ENCODE data around the gene EIF3L. TPM values are rescaled to one million over a fixed set of nuclear protein-coding genes. Genes with fewer than 3 reads are reported as not detected.
A peak's percentile ranks its signal among the peaks of the same experiment; 100 is the strongest.

EIF3L gene
- total RNA-seq, 1 donor from 2014 or later, result 732 TPM

- no peaks in the 10 kb centered on the region for H3K9me3 Mint-ChIP-seq (ENCODE audit: unreplicated experiment)
- peaks cover 40% of the 10 kb centered on the region for H3K36me3 Mint-ChIP-seq (ENCODE audit: low read depth, unreplicated experiment)
- H3K4me3 Mint-ChIP-seq (ENCODE audit: unreplicated experiment), result peak overlapping the region; percentile 43
- TF ChIP-seq, protein P1, sequence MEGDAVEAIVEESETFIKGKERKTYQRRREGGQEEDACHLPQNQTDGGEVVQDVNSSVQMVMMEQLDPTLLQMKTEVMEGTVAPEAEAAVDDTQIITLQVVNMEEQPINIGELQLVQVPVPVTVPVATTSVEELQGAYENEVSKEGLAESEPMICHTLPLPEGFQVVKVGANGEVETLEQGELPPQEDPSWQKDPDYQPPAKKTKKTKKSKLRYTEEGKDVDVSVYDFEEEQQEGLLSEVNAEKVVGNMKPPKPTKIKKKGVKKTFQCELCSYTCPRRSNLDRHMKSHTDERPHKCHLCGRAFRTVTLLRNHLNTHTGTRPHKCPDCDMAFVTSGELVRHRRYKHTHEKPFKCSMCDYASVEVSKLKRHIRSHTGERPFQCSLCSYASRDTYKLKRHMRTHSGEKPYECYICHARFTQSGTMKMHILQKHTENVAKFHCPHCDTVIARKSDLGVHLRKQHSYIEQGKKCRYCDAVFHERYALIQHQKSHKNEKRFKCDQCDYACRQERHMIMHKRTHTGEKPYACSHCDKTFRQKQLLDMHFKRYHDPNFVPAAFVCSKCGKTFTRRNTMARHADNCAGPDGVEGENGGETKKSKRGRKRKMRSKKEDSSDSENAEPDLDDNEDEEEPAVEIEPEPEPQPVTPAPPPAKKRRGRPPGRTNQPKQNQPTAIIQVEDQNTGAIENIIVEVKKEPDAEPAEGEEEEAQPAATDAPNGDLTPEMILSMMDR (IDR thresholded peaks at IDR 0.05; ENCODE audit: unreplicated experiment), result no peak
- DNase-seq (ENCODE audit: low spot score), result no peak
- H3K4me1 Mint-ChIP-seq (ENCODE audit: unreplicated experiment), result no peaks in the 10 kb centered on the region
- H3K27ac Mint-ChIP-seq (ENCODE audit: unreplicated experiment), result no peak overlapping the region
- no peaks in the 10 kb centered on the region for H3K27me3 Mint-ChIP-seq (ENCODE audit: unreplicated experiment)
Observed at GRCh38 chr22:37865510-37865909, 16.3 kb downstream of the EIF3L start.

- DNase-seq (ENCODE audit: low spot score), result no peak
- Mint-ChIP-seq H3K4me1 (ENCODE audit: unreplicated experiment) (no peaks in the 10 kb centered on the region), H3K27ac (ENCODE audit: unreplicated experiment) (no peak overlapping the region), H3K9me3 (ENCODE audit: unreplicated experiment) (no peaks in the 10 kb centered on the region), H3K27me3 (ENCODE audit: unreplicated experiment) (peaks cover 1% of the 10 kb centered on the region), H3K4me3 (ENCODE audit: unreplicated experiment) (peak overlapping the region; percentile 31), H3K36me3 (ENCODE audit: low read depth, unreplicated experiment) (peaks cover 31% of the 10 kb centered on the region)
- TF ChIP-seq, protein P1 (IDR thresholded peaks at IDR 0.05; ENCODE audit: unreplicated experiment), result no peak
Observed at GRCh38 chr22:37870273-37870672, 21.1 kb downstream of the EIF3L start.

DNA sequence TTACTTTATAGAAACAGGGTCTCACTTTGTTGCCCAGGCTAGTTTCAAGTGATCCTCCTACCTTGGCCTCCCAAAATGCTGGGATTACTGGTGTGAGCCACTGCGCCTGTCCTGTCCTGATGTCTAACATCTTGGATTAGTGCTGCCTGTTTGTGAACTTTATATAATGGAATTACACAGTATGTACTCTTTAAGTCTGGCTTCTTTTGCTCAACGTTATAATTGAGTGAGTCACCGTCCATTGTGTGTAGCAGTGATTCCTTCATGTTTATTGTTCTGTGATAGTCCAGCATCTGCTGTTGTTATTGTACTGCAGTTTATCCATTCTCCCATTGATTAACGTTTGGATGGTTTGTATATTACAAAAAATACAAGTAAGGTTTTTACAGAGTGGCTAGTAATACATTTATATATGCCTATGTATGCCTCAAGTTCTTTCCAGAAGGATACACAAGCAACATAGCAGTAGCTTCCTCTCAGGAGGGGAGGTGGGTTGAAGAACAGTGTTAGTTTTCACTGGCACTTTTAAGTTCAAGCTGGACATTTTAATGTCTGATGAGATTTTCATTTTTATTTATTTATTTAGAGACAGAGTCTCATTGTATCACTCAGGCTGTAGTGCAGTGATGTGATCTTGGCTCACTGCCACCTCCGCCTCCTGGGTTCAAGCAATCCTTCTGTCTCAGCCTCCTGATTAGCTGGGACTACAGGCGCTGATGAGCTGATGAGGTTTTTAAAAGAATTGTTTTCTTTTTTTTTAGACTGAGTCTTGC is 31.6 kb downstream of the EIF3L start:
- DNase-seq (ENCODE audit: low spot score), result no peak
- no peaks in the 10 kb centered on the region for H3K4me1 Mint-ChIP-seq (ENCODE audit: unreplicated experiment)
- TF ChIP-seq, protein P1 (IDR thresholded peaks at IDR 0.05; ENCODE audit: unreplicated experiment), result no peak
- H3K27ac Mint-ChIP-seq (ENCODE audit: unreplicated experiment), result no peak overlapping the region
- no peaks in the 10 kb centered on the region for H3K27me3 Mint-ChIP-seq (ENCODE audit: unreplicated experiment)
- no peak overlapping the region for H3K4me3 Mint-ChIP-seq (ENCODE audit: unreplicated experiment)
- no peaks in the 10 kb centered on the region for H3K9me3 Mint-ChIP-seq (ENCODE audit: unreplicated experiment)
- peaks cover 37% of the 10 kb centered on the region for H3K36me3 Mint-ChIP-seq (ENCODE audit: low read depth, unreplicated experiment)

- peaks cover 12% of the 10 kb centered on the region for H3K4me1 Mint-ChIP-seq (ENCODE audit: unreplicated experiment)
- no peaks in the 10 kb centered on the region for H3K9me3 Mint-ChIP-seq (ENCODE audit: unreplicated experiment)
- H3K36me3 Mint-ChIP-seq (ENCODE audit: low read depth, unreplicated experiment), result peaks cover 26% of the 10 kb centered on the region
- TF ChIP-seq, protein P1 (IDR thresholded peaks at IDR 0.05; ENCODE audit: unreplicated experiment), result no peak
- H3K4me3 Mint-ChIP-seq (ENCODE audit: unreplicated experiment), result no peak overlapping the region
- no peak for DNase-seq (ENCODE audit: low spot score)
- no peak overlapping the region for H3K27ac Mint-ChIP-seq (ENCODE audit: unreplicated experiment)
- H3K27me3 Mint-ChIP-seq (ENCODE audit: unreplicated experiment), result no peaks in the 10 kb centered on the region
Observed at GRCh38 chr22:37884420-37884819, 35.2 kb downstream of the EIF3L start.

- Mint-ChIP-seq H3K27me3 (ENCODE audit: unreplicated experiment) (no peaks in the 10 kb centered on the region), H3K9me3 (ENCODE audit: unreplicated experiment) (no peaks in the 10 kb centered on the region), H3K4me1 (ENCODE audit: unreplicated experiment) (peaks cover 18% of the 10 kb centered on the region), H3K4me3 (ENCODE audit: unreplicated experiment) (peak overlapping the region; percentile 61), H3K27ac (ENCODE audit: unreplicated experiment) (peak overlapping the region; percentile 79), H3K36me3 (ENCODE audit: low read depth, unreplicated experiment) (peaks cover 22% of the 10 kb centered on the region)
- peak; percentile 64 for DNase-seq (ENCODE audit: low spot score)
- TF ChIP-seq, protein P1 (IDR thresholded peaks at IDR 0.05; ENCODE audit: unreplicated experiment), result no peak
Observed at GRCh38 chr22:37887584-37888378, 38.6 kb downstream of the EIF3L start.
